G401 (cell line): ENCODE data around the gene AKAP7. TPM values are rescaled to one million over a fixed set of nuclear protein-coding genes. Genes with fewer than 3 reads are reported as not detected.
A peak's percentile ranks its signal among the peaks of the same experiment; 100 is the strongest.

ENCODE experiments used
- DNase-seq: peaks from one replicate; pipeline ENCODE4 v3.0.0-alpha.2; 2015; ENCODE audit warnings: low spot score
- in situ Hi-C: cut with HindIII; loops from 2 replicates; pipeline ENCODE4 v1.10.0; 2016; ENCODE audit warnings: low sequenced_read_pairs, mixed read lengths
- total RNA-seq: library from RNA; depleted of rRNA; stranded (reverse); fragments of >200 nt; shearing (Covaris generic); gene quantifications from 2 replicates; pipeline ENCODE4 v1.2.3, GENCODE V29; 2014

The AKAP7 gene
- total RNA-seq, 1 experiment from 2014 or later: 1.8 TPM

- no peak for DNase-seq
Observed at GRCh38 chr6:131183427-131184095, 48.3 kb downstream of the AKAP7 start.

GRCh38 chr6:131191590-131191989, 56.3 kb downstream of the AKAP7 start:
- no peak for DNase-seq
- in situ Hi-C loops: no loop called here

More at GRCh38 chr6:131183427-131184095, 48.3 kb downstream of the AKAP7 start:
- in situ Hi-C loops: no loop called here

- in situ Hi-C loops: no loop called here
- no peak for DNase-seq
Observed at GRCh38 chr6:131197716-131198115, 62.4 kb downstream of the AKAP7 start.

- in situ Hi-C loops: no loop called here
Observed at GRCh38 chr6:131199568-131200272, 64.5 kb downstream of the AKAP7 start.

GRCh38 chr6:131205481-131206244, 70.4 kb downstream of the AKAP7 start:
- peak; percentile 13 for DNase-seq
- in situ Hi-C loops: no loop called here

More at GRCh38 chr6:131199568-131200272, 64.5 kb downstream of the AKAP7 start:
- DNase-seq: peak; percentile 11

- in situ Hi-C loops: no loop called here
- no peak for DNase-seq
Observed at GRCh38 chr6:131206463-131207251, 71.4 kb downstream of the AKAP7 start.

GRCh38 chr6:131208787-131209186, 73.5 kb downstream of the AKAP7 start:
- no peak for DNase-seq
- in situ Hi-C loops: no loop called here

GRCh38 chr6:131210469-131210868, 75.2 kb downstream of the AKAP7 start:
- no peak for DNase-seq
- in situ Hi-C loops: no loop called here

GRCh38 chr6:131212024-131212423, 76.8 kb downstream of the AKAP7 start:
- in situ Hi-C loops: no loop called here

GRCh38 chr6:131212913-131213312, 77.6 kb downstream of the AKAP7 start:
- in situ Hi-C loops: no loop called here
- no peak for DNase-seq

More at GRCh38 chr6:131212024-131212423, 76.8 kb downstream of the AKAP7 start:
- no peak for DNase-seq

GRCh38 chr6:131213501-131213990, 78.3 kb downstream of the AKAP7 start:
- peak; percentile 6 for DNase-seq
- in situ Hi-C loops: no loop called here

GRCh38 chr6:131215219-131215618, 80.0 kb downstream of the AKAP7 start:
- in situ Hi-C loops: no loop called here
- no peak for DNase-seq

- in situ Hi-C loops: no loop called here
- DNase-seq: no peak
Observed at GRCh38 chr6:131216246-131216645, 81.0 kb downstream of the AKAP7 start.

GRCh38 chr6:131222773-131223172, 87.5 kb downstream of the AKAP7 start:
- no peak for DNase-seq
- in situ Hi-C loops: no loop called here

- in situ Hi-C loops: no loop called here
- no peak for DNase-seq
Observed at GRCh38 chr6:131223416-131223815, 88.1 kb downstream of the AKAP7 start.

GRCh38 chr6:131225127-131225526, 89.9 kb downstream of the AKAP7 start:
- no peak for DNase-seq
- in situ Hi-C loops: no loop called here

GRCh38 chr6:131225959-131226358, 90.7 kb downstream of the AKAP7 start:
- in situ Hi-C loops: no loop called here
- no peak for DNase-seq

GRCh38 chr6:131226459-131227157, 91.3 kb downstream of the AKAP7 start:
- DNase-seq: no peak
- in situ Hi-C loops: no loop called here

GRCh38 chr6:131227158-131227543, 91.9 kb downstream of the AKAP7 start:
- in situ Hi-C loops: no loop called here
- DNase-seq: no peak
